Activated CD4-positive, CD25-positive, alpha-beta regulatory T cell treated with anti-CD3 and anti-CD28 coated beads, Interleukin-2, amount 50 U/mL, for 16 hours (primary cell): ENCODE data around the gene GNAS.
"Not testable (repeated sequence)": the region's sequence is repeated elsewhere in the genome, so short reads cannot be mapped to it uniquely, and the experiment has no call there.

Source experiments
- DNase-seq: peaks from one replicate; pipeline ENCODE4 v3.0.0-alpha.2; 2020; ENCODE audit warnings: low read depth, low spot score

GNAS gene

GRCh38 chr20:58828136-58828535, 24.4 kb upstream of the GNAS start:
- DNase-seq = no peak

GRCh38 chr20:58828804-58829203, 23.7 kb upstream of the GNAS start:
- DNase-seq = not testable (repeated sequence)

GRCh38 chr20:58829531-58829941, 23.0 kb upstream of the GNAS start:
- DNase-seq = no peak

- DNase-seq = no peak
These were observed 20.1 kb upstream of the GNAS start for GRCh38 chr20:58832457-58832856.

- no peak for DNase-seq
These were observed 18.6 kb upstream of the GNAS start for GRCh38 chr20:58833921-58834320.

- DNase-seq = no peak
These were observed 17.3 kb upstream of the GNAS start for GRCh38 chr20:58835231-58835630.

- DNase-seq = no peak
These were observed 15.8 kb upstream of the GNAS start for GRCh38 chr20:58836616-58837204.

- DNase-seq = no peak
These were observed 14.8 kb upstream of the GNAS start for GRCh38 chr20:58837717-58838116.

- DNase-seq = no peak
These were observed 14.3 kb upstream of the GNAS start for GRCh38 chr20:58838174-58838573.

GRCh38 chr20:58839474-58839874, 13.0 kb upstream of the GNAS start:
- DNase-seq = no peak

GRCh38 chr20:58839991-58840747, 12.3 kb upstream of the GNAS start:
- DNase-seq = no peak

- no peak for DNase-seq
These were observed 11.5 kb upstream of the GNAS start for GRCh38 chr20:58840816-58841538.

- DNase-seq = no peak
These were observed 10.8 kb upstream of the GNAS start for GRCh38 chr20:58841539-58842264.

- DNase-seq = no peak
These were observed 10.2 kb upstream of the GNAS start for GRCh38 chr20:58842276-58842675.

- DNase-seq = no peak
These were observed 9.4 kb upstream of the GNAS start for GRCh38 chr20:58843128-58843556.

GRCh38 chr20:58845706-58846105, 6.8 kb upstream of the GNAS start:
- DNase-seq = no peak

GRCh38 chr20:58847463-58847862, 5.1 kb upstream of the GNAS start:
- no peak for DNase-seq

GRCh38 chr20:58850693-58851174, 1.8 kb upstream of the GNAS start, which contains the start of gene GNAS-AS1:
Gene GNAS-AS1, minus strand, starts transcription at chr20:58850902.
- DNase-seq = peak; percentile 50

- no peak for DNase-seq
These were observed 1.1 kb upstream of the GNAS start for GRCh38 chr20:58851221-58851968.

GRCh38 chr20:58851969-58852458, 502 bp upstream of the GNAS start:
- DNase-seq = no peak

- DNase-seq = no peak
These were observed 950 bp downstream of the GNAS start for GRCh38 chr20:58853466-58853865.
